Keratinocyte (primary cell): ENCODE results near the gene KRT34. TPM values are rescaled to one million over a fixed set of nuclear protein-coding genes. Genes with fewer than 3 reads are reported as not detected.

Source experiments
- DNase-seq: peaks from one replicate; pipeline ENCODE4 v3.0.0-alpha.2; 2011; ENCODE audit warnings: low read depth, missing footprints, low spot score
- FAIRE-seq: peaks from 2 replicates; lab custom pipeline; 2011; peaks lifted over from hg19 to GRCh38; lab: Jason Lieb, UNC
- H2AFZ ChIP-seq: 2 replicates; pipeline ENCODE4 v1.6.0; 2012; ENCODE audit warnings: low read length, control low read depth, inconsistent platforms; ENCODE audit not compliant: control insufficient read depth
- H3K27ac ChIP-seq: 2 replicates; pipeline ENCODE4 v1.5.1; 2011; ENCODE audit warnings: low read length; ENCODE audit not compliant: control insufficient read depth, insufficient read depth
- H3K27me3 ChIP-seq: 3 replicates; pipeline ENCODE4 v1.6.0; 2011; ENCODE audit warnings: low read length; ENCODE audit not compliant: control insufficient read depth, insufficient read depth; ENCODE audit errors: extremely low read depth
- H3K36me3 ChIP-seq, 2 experiments: 2 replicates in 1 of 2; 3 replicates in 1 of 2; pipeline ENCODE4 v1.5.1; 2011; ENCODE audit warnings: low read length in 2 of 2, mild to moderate bottlenecking in 1 of 2; ENCODE audit not compliant: control insufficient read depth in 2 of 2, insufficient read depth in 2 of 2; ENCODE audit errors: extremely low read depth in 1 of 2
- H3K4me1 ChIP-seq: 3 replicates; pipeline ENCODE4 v1.5.1; 2011; ENCODE audit warnings: low read length; ENCODE audit not compliant: control insufficient read depth, insufficient read depth; ENCODE audit errors: extremely low read depth
- H3K4me2 ChIP-seq: 3 replicates; pipeline ENCODE4 v1.6.0; 2011; ENCODE audit warnings: low read depth, low read length; ENCODE audit not compliant: control insufficient read depth, insufficient read depth; ENCODE audit errors: extremely low read depth
- H3K4me3 ChIP-seq, 3 experiments: fragments of 200-600 bp in 1 of 3; sonication (generic) in 1 of 3; 2 replicates in 2 of 3; 3 replicates in 1 of 3; pipeline ENCODE4 v1.5.1; 2011 to 2016; ENCODE audit warnings: low read length in 3 of 3, mild to moderate bottlenecking in 3 of 3, control low read depth in 2 of 3, inconsistent platforms in 1 of 3, low read depth in 1 of 3, mixed read lengths in 1 of 3, mixed run types in 1 of 3, moderate library complexity in 1 of 3; ENCODE audit not compliant: control insufficient read depth in 2 of 3, insufficient read depth in 2 of 3; ENCODE audit errors: extremely low read depth in 1 of 3
- H3K79me2 ChIP-seq: 2 replicates; pipeline ENCODE4 v1.6.0; 2012; ENCODE audit warnings: low read length; ENCODE audit not compliant: control insufficient read depth, insufficient read depth
- H3K9ac ChIP-seq: 3 replicates; pipeline ENCODE4 v1.6.0; 2011; ENCODE audit warnings: low read length; ENCODE audit not compliant: control insufficient read depth, insufficient read depth; ENCODE audit errors: extremely low read depth
- H3K9me1 ChIP-seq: 3 replicates; pipeline ENCODE4 v1.6.0; 2011; ENCODE audit warnings: low read length; ENCODE audit not compliant: control insufficient read depth, insufficient read depth; ENCODE audit errors: extremely low read depth
- H3K9me3 ChIP-seq: 2 replicates; pipeline ENCODE4 v1.5.1; 2012; ENCODE audit warnings: low read depth, low read length; ENCODE audit not compliant: control insufficient read depth
- H4K20me1 ChIP-seq: 3 replicates; pipeline ENCODE4 v1.6.0; 2011; ENCODE audit warnings: low read length; ENCODE audit not compliant: control insufficient read depth, insufficient read depth; ENCODE audit errors: extremely low read depth
- CTCF ChIP-seq, 3 experiments: IDR thresholded peaks in 1 of 3; conservative IDR thresholded peaks in 1 of 3; optimal IDR thresholded peaks in 1 of 3; 2 replicates in 2 of 3; 3 replicates in 1 of 3; pipeline versions ENCODE3 to v1.5.1; 2011; ENCODE audit warnings: low read length in 3 of 3, mild to moderate bottlenecking in 3 of 3, moderate library complexity in 2 of 3, control low read depth in 1 of 3, inconsistent platforms in 1 of 3; ENCODE audit not compliant: insufficient read depth in 2 of 3; ENCODE audit errors: extremely low read depth in 1 of 3
- EZH2 ChIP-seq: IDR thresholded peaks from one replicate; pipeline ENCODE4 v1.6.1; 2012; ENCODE audit warnings: inconsistent platforms, mild to moderate bottlenecking, low read length, moderate library complexity
- dilution Hi-C: fragments of 300-500 bp; cut with MboI; formaldehyde crosslinking; loops from one replicate; pipeline ENCODE4 v1.7.0; 2020; ENCODE audit warnings: low sequenced_read_pairs; ENCODE audit not compliant: extremely low pct_ligation_motif_present
- polyA plus RNA-seq, 5 experiments: library from polyadenylated mRNA; depleted of rRNA in 3 of 5; stranded (reverse) in 3 of 5; stranded (forward) in 1 of 5; unstranded in 1 of 5; fragments of >200 nt; gene quantifications; 1 replicate in 1 of 5; 2 replicates in 3 of 5; 3 replicates in 1 of 5; pipeline versions ENCODE4 v1.2.1 to v1.2.3, GENCODE V29; 2011 to 2012; ENCODE audit warnings: missing spikeins in 2 of 5, low read depth in 1 of 5, low replicate concordance in 1 of 5

Gene KRT34
- polyA plus RNA-seq, 1 donor (not counting 4 experiments of a cell fraction or from before 2014, with no cell fraction given), result 4.8 TPM

GRCh38 chr17:41377546-41377945 is 4.6 kb downstream of the KRT34 start:
- Histone ChIP-seq H3K9me1 (no peaks in the 10 kb centered on the region), H3K36me3 (no peaks in the 10 kb centered on the region)
- dilution Hi-C loops, result no loop called here

GRCh38 chr17:41369713-41370112 is 12.4 kb downstream of the KRT34 start, which contains the start of gene KRT33B:
Gene KRT33B, minus strand, starts transcription at chr17:41369813. Its CDS starts 63 bp downstream, at chr17:41369750.
- H3K27ac ChIP-seq, result no peak within 1 kb of the TSS
- DNase-seq, result no peak
- H3K9me3 ChIP-seq, result no peaks in the 10 kb centered on the region
- no peak for TF ChIP-seq CTCF (optimal IDR thresholded peaks at IDR 0.05 in 1 of 3, IDR thresholded peaks at IDR 0.05 in 1 of 3, conservative IDR thresholded peaks at IDR 0.05 in 1 of 3; ENCODE audit: extremely low read depth in 1 of 3, insufficient read depth in 2 of 3, low read length in 3 of 3)
- no peak for TF ChIP-seq EZH2
- H3K79me2 ChIP-seq, result no peaks in the 10 kb centered on the region
- no peaks in the 10 kb centered on the region for H3K36me3 ChIP-seq
- FAIRE-seq, result no peak
- no peak within 1 kb of the TSS for H3K4me3 ChIP-seq
- H4K20me1 ChIP-seq, result no peaks in the 10 kb centered on the region
- H3K9me1 ChIP-seq, result no peaks in the 10 kb centered on the region
- dilution Hi-C loops, result no loop called here
- H3K9ac ChIP-seq, result no peak within 1 kb of the TSS
- H2AFZ ChIP-seq, result no peak within 1 kb of the TSS
- peaks cover 13% of the 10 kb centered on the region for H3K4me1 ChIP-seq
- H3K4me2 ChIP-seq, result no peak within 1 kb of the TSS
- H3K27me3 ChIP-seq, result no peaks in the 10 kb centered on the region

More at GRCh38 chr17:41377546-41377945, 4.6 kb downstream of the KRT34 start:
- Histone ChIP-seq H3K27ac (peak overlapping the region; percentile 11), H4K20me1 (no peaks in the 10 kb centered on the region), H3K9ac (no peak overlapping the region), H3K79me2 (no peaks in the 10 kb centered on the region), H3K27me3 (no peaks in the 10 kb centered on the region), H3K9me3 (no peaks in the 10 kb centered on the region), H3K4me1 (peaks cover 25% of the 10 kb centered on the region), H3K4me2 (no peak overlapping the region), H2AFZ (no peak overlapping the region), H3K4me3 (no peak overlapping the region)
- DNase-seq (no peak), FAIRE-seq (peak; percentile 79)
- TF ChIP-seq CTCF (optimal IDR thresholded peaks at IDR 0.05 in 1 of 3, IDR thresholded peaks at IDR 0.05 in 1 of 3, conservative IDR thresholded peaks at IDR 0.05 in 1 of 3; ENCODE audit: extremely low read depth in 1 of 3, insufficient read depth in 2 of 3, low read length in 3 of 3) (no peak), EZH2 (no peak)
